Measurements from ENCODE around the gene TFAM. TPM values are rescaled to one million over a fixed set of nuclear protein-coding genes. Genes with fewer than 3 reads are reported as not detected.

Gene TFAM
- total and polyA plus RNA-seq, 2 of the 8 experiments (the other 6 are each of a cell fraction or from before 2014, with no cell fraction given), result 29.3 to 97.3 TPM

DNA sequence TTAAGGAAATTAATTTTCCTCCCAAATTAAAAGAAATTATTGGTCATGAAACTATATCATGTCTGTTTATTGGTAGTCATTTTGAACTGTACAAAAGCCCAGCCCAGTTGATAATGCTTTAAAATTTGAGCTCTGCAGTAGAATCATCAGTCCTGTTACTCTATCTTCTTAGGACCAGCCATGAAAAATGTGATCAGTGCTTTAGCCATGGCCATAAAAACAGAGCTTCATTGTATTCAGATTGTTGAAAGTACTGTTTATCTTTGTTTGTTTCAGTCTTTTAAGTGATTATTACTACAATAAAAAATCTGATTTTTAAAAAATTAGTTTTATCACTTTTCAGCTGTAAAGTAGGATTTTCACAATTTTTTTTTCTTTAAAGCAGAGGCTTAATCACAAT, 13.7 kb upstream of the TFAM start (continued):
- no peak for TF ChIP-seq RBBP5 (IDR thresholded peaks at IDR 0.05; ENCODE audit: borderline replicate concordance, low read depth, low read length)
- TF ChIP-seq TEAD4 (IDR thresholded peaks at IDR 0.05; ENCODE audit: low read depth, low read length), result no peak

Data from H1 (cell line).